HFFc6 (cell line): ENCODE data around the gene CERK. TPM values are rescaled to one million over a fixed set of nuclear protein-coding genes. Genes with fewer than 3 reads are reported as not detected.

Source experiments
- DNase-seq: peaks from one replicate; pipeline ENCODE4 v3.0.0-alpha.2; 2018
- H3K27ac Mint-ChIP-seq: 2 replicates; pipeline ENCODE4 v1.8.0; 2020; ENCODE audit warnings: mild to moderate bottlenecking, mixed read lengths
- H3K27me3 Mint-ChIP-seq: 2 replicates; pipeline ENCODE4 v1.8.0; 2021; ENCODE audit warnings: mild to moderate bottlenecking, moderate library complexity, mixed read lengths; ENCODE audit not compliant: insufficient read depth
- H3K36me3 Mint-ChIP-seq: 2 replicates; pipeline ENCODE4 v1.8.0; 2021; ENCODE audit warnings: low read depth, mixed read lengths
- H3K4me1 Mint-ChIP-seq: 2 replicates; pipeline ENCODE4 v1.8.0; 2020; ENCODE audit warnings: low read depth, mixed read lengths
- H3K4me3 Mint-ChIP-seq: 2 replicates; pipeline ENCODE4 v1.8.0; 2020; ENCODE audit warnings: mild to moderate bottlenecking, moderate library complexity, mixed read lengths
- H3K9me3 Mint-ChIP-seq: 2 replicates; pipeline ENCODE4 v1.8.0; 2020; ENCODE audit warnings: mild to moderate bottlenecking, mixed read lengths
- CTCF ChIP-seq: fragments of 200-600 bp; sonication (generic); IDR thresholded peaks from 2 replicates; pipeline ENCODE4 v1.5.0; 2021; ENCODE audit warnings: antibody characterized with exemption, mild to moderate bottlenecking
- total RNA-seq, 6 experiments: library from RNA; stranded (reverse); fragmentation: NEBNext Ultra II Directional; extraction: Animal tissue kit (Norgen Biotek cat#: 25700); gene quantifications; 2 replicates in 1 of 6; 3 replicates in 5 of 6; pipeline ENCODE4 v1.2.3, GENCODE V29; 2021

The CERK gene
- total RNA-seq, 6 experiments from 2014 or later = 49.1 to 54.8 (median 52.0) TPM

DNA sequence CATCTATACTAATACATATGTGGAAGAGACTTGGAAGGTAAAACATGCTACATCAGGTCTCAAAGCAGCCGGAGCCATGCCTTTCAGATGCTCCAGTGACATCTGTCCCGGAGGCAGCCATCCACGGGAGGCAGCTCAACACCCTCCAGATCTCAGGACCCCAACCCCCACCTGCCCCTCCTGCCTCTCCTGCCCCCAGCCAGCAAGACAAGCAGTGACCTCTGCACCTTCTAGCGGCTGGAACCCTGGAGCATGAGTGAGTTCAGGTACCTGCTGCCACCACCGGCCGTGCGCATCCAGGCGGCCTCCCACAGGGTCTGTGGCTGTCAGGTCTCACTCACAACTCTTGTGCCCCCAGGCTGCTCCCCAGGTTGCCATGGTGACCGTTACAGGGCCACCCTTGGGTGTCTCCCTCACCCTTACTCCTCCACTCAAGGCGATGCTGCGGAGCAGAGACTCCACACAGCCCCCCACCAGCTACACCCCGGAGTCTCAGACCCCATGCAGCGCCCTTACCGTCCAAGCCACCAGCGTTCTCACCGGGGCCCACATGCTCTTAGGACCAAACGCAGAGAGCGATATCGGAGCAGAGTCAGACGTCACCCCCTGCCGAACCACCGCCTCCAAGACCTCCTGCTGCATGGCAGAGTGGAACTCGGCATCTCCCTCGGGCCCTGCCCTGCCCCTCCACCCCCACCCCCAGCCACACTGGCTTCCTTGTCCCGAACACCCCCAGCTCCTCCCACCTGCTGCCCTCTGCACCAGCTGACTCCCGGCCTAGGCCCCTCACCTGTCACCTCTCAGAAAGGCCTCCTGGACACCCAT, 34.7 kb downstream of the CERK start:
- H3K27ac Mint-ChIP-seq = no peak overlapping the region
- H3K27me3 Mint-ChIP-seq = peaks cover 3% of the 10 kb centered on the region; the same call in 1 of the 2 replicates
- no peak overlapping the region for H3K4me3 Mint-ChIP-seq
- DNase-seq = no peak
- H3K4me1 Mint-ChIP-seq = no peaks in the 10 kb centered on the region
- H3K36me3 Mint-ChIP-seq = peaks cover 36% of the 10 kb centered on the region
- TF ChIP-seq CTCF = no peak
- H3K9me3 Mint-ChIP-seq = no peaks in the 10 kb centered on the region

DNA sequence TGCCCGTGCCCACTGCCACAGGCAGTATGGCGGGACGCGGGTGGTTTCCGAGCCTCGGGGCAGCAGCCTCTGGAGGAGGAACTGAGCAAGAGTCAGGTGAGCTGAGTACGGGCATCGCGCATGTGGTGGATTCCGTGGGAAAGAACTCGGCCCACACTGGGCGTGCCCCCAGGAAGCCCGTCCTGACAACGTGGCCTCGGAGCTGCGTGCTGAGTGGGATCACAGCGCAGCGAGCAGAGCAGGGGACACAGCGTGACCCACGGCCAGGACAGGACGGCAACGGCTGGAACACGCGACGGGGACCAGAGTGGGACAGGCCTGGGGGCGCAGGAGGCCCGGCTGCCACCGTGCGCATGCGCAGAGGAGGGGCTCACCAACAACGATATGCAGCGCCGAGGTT, 36.8 kb downstream of the CERK start:
- Mint-ChIP-seq H3K4me1 (no peaks in the 10 kb centered on the region), H3K36me3 (peaks cover 22% of the 10 kb centered on the region), H3K27ac (no peak overlapping the region), H3K4me3 (no peak overlapping the region), H3K9me3 (no peaks in the 10 kb centered on the region), H3K27me3 (peaks cover 3% of the 10 kb centered on the region; the same call in 1 of the 2 replicates)
- TF ChIP-seq CTCF = no peak
- no peak for DNase-seq

GRCh38 chr22:46699091-46699490, 39.0 kb downstream of the CERK start:
- H3K4me3 Mint-ChIP-seq = no peak overlapping the region
- no peak for DNase-seq
- no peaks in the 10 kb centered on the region for H3K4me1 Mint-ChIP-seq
- H3K36me3 Mint-ChIP-seq = peaks cover 9% of the 10 kb centered on the region
- TF ChIP-seq CTCF = no peak
- H3K27ac Mint-ChIP-seq = no peak overlapping the region
- H3K9me3 Mint-ChIP-seq = no peaks in the 10 kb centered on the region
- peaks cover 1% of the 10 kb centered on the region; the same call in 1 of the 2 replicates for H3K27me3 Mint-ChIP-seq

- peaks cover 3% of the 10 kb centered on the region; the same call in 1 of the 2 replicates for H3K27me3 Mint-ChIP-seq
- no peaks in the 10 kb centered on the region for H3K9me3 Mint-ChIP-seq
- no peak for DNase-seq
- H3K4me1 Mint-ChIP-seq = no peaks in the 10 kb centered on the region
- no peak for TF ChIP-seq CTCF
- no peak overlapping the region for H3K4me3 Mint-ChIP-seq
- peaks cover 9% of the 10 kb centered on the region for H3K36me3 Mint-ChIP-seq
- H3K27ac Mint-ChIP-seq = no peak overlapping the region
Observed at GRCh38 chr22:46697811-46698515, 40.1 kb downstream of the CERK start.

DNA sequence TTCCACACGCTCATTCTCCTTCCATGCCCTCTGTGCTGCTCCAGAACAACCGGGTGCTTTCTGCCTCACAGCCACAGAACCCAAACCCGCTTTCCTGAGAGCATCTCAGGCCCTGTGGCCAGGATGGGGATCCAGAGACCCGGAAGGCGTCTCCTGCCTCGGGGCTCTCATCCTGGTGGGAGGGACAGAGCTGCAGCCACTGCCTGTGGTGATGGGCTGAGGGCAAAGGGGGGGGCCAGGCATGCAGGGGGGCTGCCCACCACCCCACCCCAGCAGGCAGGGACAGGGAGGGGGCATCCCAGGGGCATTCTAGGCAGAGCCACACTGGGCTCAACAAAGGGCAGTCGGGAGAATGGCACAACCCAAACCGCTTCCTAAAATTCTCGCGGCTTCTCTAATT, 41.4 kb downstream of the CERK start:
- H3K27ac Mint-ChIP-seq = no peak overlapping the region
- H3K4me3 Mint-ChIP-seq = no peak overlapping the region
- no peaks in the 10 kb centered on the region for H3K9me3 Mint-ChIP-seq
- no peak for TF ChIP-seq CTCF
- DNase-seq = no peak
- H3K36me3 Mint-ChIP-seq = peaks cover 9% of the 10 kb centered on the region
- H3K4me1 Mint-ChIP-seq = no peaks in the 10 kb centered on the region
- H3K27me3 Mint-ChIP-seq = peaks cover 3% of the 10 kb centered on the region
